ENCODE measurements around the gene MCOLN2. TPM values are rescaled to one million over a fixed set of nuclear protein-coding genes. Genes with fewer than 3 reads are reported as not detected.

Gene MCOLN2
- total RNA-seq (2021; ENCODE audit: unreplicated experiment) = 22.5 TPM
- 11.0 TPM for polyA plus RNA-seq (2012; ENCODE audit: insufficient read length)
- Bru-seq, nascent RNA = percentile 69 among the genes with signal in this experiment
- percentile 74 among the genes with signal in this experiment for BruChase-seq, experiment 1, labeled RNA remaining after a 2-hour chase
- BruChase-seq, experiment 2, labeled RNA remaining after a 6-hour chase = percentile 72 among the genes with signal in this experiment
- long read RNA-seq, transcript MCOLN2-202 (14 exons, 2,871 nt) = major isoform, 20 of 52 reads
- long read RNA-seq, partial matches to known transcripts = 3 of 52 reads
- long read RNA-seq, other reads (novel, unspliced or antisense) = 24 of 52 reads

DNA sequence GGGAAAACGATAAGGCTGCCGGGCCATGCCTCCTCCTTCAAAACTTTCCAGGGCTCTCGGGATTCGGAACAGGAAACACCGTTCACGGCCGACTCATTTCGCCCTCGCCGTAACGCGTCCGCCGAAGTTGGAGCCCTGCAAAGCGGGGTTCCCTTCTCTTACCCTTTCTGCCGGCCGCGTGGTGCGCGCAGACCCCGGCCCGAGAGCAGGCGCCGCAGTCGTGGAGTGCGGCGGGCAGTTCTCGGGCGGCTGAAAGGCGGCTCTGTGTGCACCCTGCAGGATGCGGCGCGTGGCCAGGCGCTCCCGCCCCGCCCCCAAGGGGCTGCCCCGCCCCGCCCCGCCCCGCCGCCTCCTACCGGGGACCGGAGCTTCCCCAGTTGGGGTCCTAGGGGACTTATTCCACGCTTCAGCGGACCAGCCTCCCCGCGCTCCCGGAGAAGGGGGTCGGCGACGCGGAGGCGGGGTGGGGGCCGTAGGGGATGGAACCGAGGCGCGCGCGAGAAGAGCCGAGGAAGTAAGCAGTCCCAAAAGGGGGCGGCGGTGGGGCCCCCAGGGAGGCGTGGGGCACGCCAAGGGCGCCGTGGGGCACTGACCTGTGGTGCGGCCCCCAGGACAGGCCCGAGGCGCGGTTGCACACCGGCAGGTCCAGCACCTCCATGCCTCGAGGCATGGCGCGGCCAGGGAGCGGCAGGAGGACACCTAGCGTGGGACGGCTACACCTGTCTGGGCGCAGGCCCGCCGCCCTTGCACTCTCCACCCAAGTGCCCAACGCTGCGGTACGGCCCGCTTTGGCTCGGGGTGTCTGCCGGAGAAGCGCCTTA, at the start of gene MCOLN2:
Gene MCOLN2, minus strand, starts transcription at position 268 of the 821 bp plus-strand sequence. Its CDS starts 241 bp downstream, at position 27.
- Histone ChIP-seq H3K36me3 (ENCODE audit: control insufficient read depth, insufficient read depth, low read length) (no peaks in the 10 kb centered on the region), H3K27me3 (ENCODE audit: control insufficient read depth, insufficient read depth, low read length) (peaks cover 21% of the 10 kb centered on the region), H3K27ac (ENCODE audit: low read length) (peak within 1 kb of the TSS; percentile 84), H3K4me1 (ENCODE audit: control insufficient read depth, insufficient read depth, low read length) (peaks cover 9% of the 10 kb centered on the region; the same call in 1 of the 2 replicates), H3K9me3 (ENCODE audit: control insufficient read depth, insufficient read depth, low read depth, low read length) (no peaks in the 10 kb centered on the region), H3K4me3 (ENCODE audit: low read depth in 2 of 2, low read length in 2 of 2) (peak within 1 kb of the TSS; percentile 64 to 86)
- intact Hi-C loops (cut with micrococcal nuclease; ENCODE audit: unreplicated experiment) (no loop called here), in situ Hi-C loops (cut with HindIII; ENCODE audit: low pct_unique_long_range_greater_than_20kb, low sequenced_read_pairs) (no loop called here)
- DNase-seq (ENCODE audit: low read depth, low spot score) (no peak), ATAC-seq (peak; percentile 94)
- BruUV-seq (replicated peaks) = no TSS peak
- CTCF ChIA-PET = interaction anchor here (0.6 to 1.5 kb wide), 3 partner anchors 31 to 54 kb away, joined by 3 to 8 read pairs (median 4); no protein-coding TSS in a partner anchor
- TF ChIP-seq, protein P1, sequence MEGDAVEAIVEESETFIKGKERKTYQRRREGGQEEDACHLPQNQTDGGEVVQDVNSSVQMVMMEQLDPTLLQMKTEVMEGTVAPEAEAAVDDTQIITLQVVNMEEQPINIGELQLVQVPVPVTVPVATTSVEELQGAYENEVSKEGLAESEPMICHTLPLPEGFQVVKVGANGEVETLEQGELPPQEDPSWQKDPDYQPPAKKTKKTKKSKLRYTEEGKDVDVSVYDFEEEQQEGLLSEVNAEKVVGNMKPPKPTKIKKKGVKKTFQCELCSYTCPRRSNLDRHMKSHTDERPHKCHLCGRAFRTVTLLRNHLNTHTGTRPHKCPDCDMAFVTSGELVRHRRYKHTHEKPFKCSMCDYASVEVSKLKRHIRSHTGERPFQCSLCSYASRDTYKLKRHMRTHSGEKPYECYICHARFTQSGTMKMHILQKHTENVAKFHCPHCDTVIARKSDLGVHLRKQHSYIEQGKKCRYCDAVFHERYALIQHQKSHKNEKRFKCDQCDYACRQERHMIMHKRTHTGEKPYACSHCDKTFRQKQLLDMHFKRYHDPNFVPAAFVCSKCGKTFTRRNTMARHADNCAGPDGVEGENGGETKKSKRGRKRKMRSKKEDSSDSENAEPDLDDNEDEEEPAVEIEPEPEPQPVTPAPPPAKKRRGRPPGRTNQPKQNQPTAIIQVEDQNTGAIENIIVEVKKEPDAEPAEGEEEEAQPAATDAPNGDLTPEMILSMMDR (IDR thresholded peaks at IDR 0.05) = peak; percentile 52
- peak; percentile 54; the same call in 1 of the 2 replicates for TF ChIP-seq POLR2AphosphoS5 (IDR thresholded peaks at IDR 0.05; ENCODE audit: low read depth, low read length)
- TF ChIP-seq, protein P2, sequence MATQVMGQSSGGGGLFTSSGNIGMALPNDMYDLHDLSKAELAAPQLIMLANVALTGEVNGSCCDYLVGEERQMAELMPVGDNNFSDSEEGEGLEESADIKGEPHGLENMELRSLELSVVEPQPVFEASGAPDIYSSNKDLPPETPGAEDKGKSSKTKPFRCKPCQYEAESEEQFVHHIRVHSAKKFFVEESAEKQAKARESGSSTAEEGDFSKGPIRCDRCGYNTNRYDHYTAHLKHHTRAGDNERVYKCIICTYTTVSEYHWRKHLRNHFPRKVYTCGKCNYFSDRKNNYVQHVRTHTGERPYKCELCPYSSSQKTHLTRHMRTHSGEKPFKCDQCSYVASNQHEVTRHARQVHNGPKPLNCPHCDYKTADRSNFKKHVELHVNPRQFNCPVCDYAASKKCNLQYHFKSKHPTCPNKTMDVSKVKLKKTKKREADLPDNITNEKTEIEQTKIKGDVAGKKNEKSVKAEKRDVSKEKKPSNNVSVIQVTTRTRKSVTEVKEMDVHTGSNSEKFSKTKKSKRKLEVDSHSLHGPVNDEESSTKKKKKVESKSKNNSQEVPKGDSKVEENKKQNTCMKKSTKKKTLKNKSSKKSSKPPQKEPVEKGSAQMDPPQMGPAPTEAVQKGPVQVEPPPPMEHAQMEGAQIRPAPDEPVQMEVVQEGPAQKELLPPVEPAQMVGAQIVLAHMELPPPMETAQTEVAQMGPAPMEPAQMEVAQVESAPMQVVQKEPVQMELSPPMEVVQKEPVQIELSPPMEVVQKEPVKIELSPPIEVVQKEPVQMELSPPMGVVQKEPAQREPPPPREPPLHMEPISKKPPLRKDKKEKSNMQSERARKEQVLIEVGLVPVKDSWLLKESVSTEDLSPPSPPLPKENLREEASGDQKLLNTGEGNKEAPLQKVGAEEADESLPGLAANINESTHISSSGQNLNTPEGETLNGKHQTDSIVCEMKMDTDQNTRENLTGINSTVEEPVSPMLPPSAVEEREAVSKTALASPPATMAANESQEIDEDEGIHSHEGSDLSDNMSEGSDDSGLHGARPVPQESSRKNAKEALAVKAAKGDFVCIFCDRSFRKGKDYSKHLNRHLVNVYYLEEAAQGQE (IDR thresholded peaks at IDR 0.05; ENCODE audit: insufficient read depth in 1 of 2, low read depth in 2 of 2, low read length in 1 of 2) = no peak
- TF ChIP-seq TCF7L2 (IDR thresholded peaks at IDR 0.05; ENCODE audit: low read depth, low read length) = no peak
- TF ChIP-seq SIN3A (IDR thresholded peaks at IDR 0.05; ENCODE audit: borderline replicate concordance, insufficient read depth, low read depth, low read length) = 0 out of 2 replicates have a peak, but pooled peaks have one; percentile 74
- POLR2A ChIA-PET = interaction anchor here (0.6 kb wide), 2 partner anchors 97 to 262 kb away, joined by 3 to 4 read pairs; no protein-coding TSS in a partner anchor

DNA sequence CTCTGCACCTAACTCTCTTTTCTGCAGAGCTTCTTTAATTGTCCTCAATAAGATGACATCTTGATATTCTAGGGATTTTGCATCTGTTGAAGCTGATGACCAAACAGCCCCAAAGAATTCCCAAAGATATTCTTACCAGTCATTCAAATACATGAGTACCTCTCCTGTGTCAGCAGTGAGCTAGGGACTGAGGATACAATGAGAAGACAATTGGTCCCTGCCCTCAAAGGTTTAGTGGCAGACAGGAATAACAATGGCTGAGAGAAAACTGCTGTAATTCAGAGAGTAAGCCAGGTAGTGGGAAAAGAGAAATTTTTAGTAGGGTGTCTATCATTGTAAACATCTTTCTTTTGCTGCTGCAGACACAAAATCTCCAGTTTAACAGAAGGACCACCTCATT, 45.5 kb upstream of the MCOLN2 start:
- ChIA-PET POLR2A (no interaction called here), CTCF (interaction anchor here (0.6 kb wide), 1 partner anchor 29 kb away, joined by 3 read pairs; no protein-coding TSS in a partner anchor)
- Histone ChIP-seq H3K9me3 (ENCODE audit: control insufficient read depth, insufficient read depth, low read depth, low read length) (no peaks in the 10 kb centered on the region), H3K36me3 (ENCODE audit: control insufficient read depth, insufficient read depth, low read length) (no peaks in the 10 kb centered on the region), H3K4me3 (ENCODE audit: low read depth in 2 of 2, low read length in 2 of 2) (no peak overlapping the region), H3K4me1 (ENCODE audit: control insufficient read depth, insufficient read depth, low read length) (no peaks in the 10 kb centered on the region), H3K27me3 (ENCODE audit: control insufficient read depth, insufficient read depth, low read length) (peaks cover 13% of the 10 kb centered on the region; the same call in 1 of the 2 replicates), H3K27ac (ENCODE audit: low read length) (no peak overlapping the region)
- intact Hi-C loops (cut with micrococcal nuclease; ENCODE audit: unreplicated experiment) = no loop called here
- in situ Hi-C loops (cut with HindIII; ENCODE audit: low pct_unique_long_range_greater_than_20kb, low sequenced_read_pairs) = no loop called here
- ATAC-seq (no peak), DNase-seq (ENCODE audit: low read depth, low spot score) (no peak)
- TF ChIP-seq POLR2AphosphoS5 (IDR thresholded peaks at IDR 0.05; ENCODE audit: low read depth, low read length) (no peak), SIN3A (IDR thresholded peaks at IDR 0.05; ENCODE audit: borderline replicate concordance, insufficient read depth, low read depth, low read length) (no peak), TCF7L2 (IDR thresholded peaks at IDR 0.05; ENCODE audit: low read depth, low read length) (no peak)
- TF ChIP-seq, protein P1 (IDR thresholded peaks at IDR 0.05) = no peak
- TF ChIP-seq, protein P2 (IDR thresholded peaks at IDR 0.05; ENCODE audit: insufficient read depth in 1 of 2, low read depth in 2 of 2, low read length in 1 of 2) = no peak
- BruUV-seq (replicated peaks) = no TSS peak
